ENCODE data around the gene FOXN3. TPM values are rescaled to one million over a fixed set of nuclear protein-coding genes. Genes with fewer than 3 reads are reported as not detected.

FOXN3 gene
- total RNA-seq, 2 donors from 2014 or later: 42.3 to 61.6 TPM

- no peak for TF ChIP-seq CTCF (IDR thresholded peaks at IDR 0.05)
- no peak for TF ChIP-seq POLR2A (IDR thresholded peaks at IDR 0.05)
- no peaks in the 10 kb centered on the region for H3K27me3 ChIP-seq
- no peak for ATAC-seq
- peaks cover 28% of the 10 kb centered on the region for H3K4me1 ChIP-seq
- no peaks in the 10 kb centered on the region for H3K36me3 ChIP-seq (replicated peaks in 1 of 2; ENCODE audit: insufficient read depth in 1 of 2, low read depth in 2 of 2)
- WGBS, 2 donors: 55 to 80% methylated on average over 4 to 13 of the region's 17 CpGs
- H3K4me3 ChIP-seq: no peak overlapping the region
- H3K27ac ChIP-seq: peak overlapping the region in 1 of 4 donors; percentile 45
- peak in 1 of 4 donors; percentile 16 for DNase-seq
- no peaks in the 10 kb centered on the region for H3K9me3 ChIP-seq
- intact Hi-C loops (cut with DNase I): no loop called here
These were observed 11.6 kb upstream of the FOXN3 start for GRCh38 chr14:89428546-89429198.

GRCh38 chr14:89428173-89428523, 11.1 kb upstream of the FOXN3 start:
- no peak for ATAC-seq
- no peak for TF ChIP-seq POLR2A (IDR thresholded peaks at IDR 0.05)
- TF ChIP-seq CTCF (IDR thresholded peaks at IDR 0.05): no peak

GRCh38 chr14:89427426-89428172, 10.6 kb upstream of the FOXN3 start:
- intact Hi-C loops (cut with DNase I): no loop called here

More at GRCh38 chr14:89428173-89428523, 11.1 kb upstream of the FOXN3 start:
- 80 to 84% methylated on average over 2 of the region's 2 CpGs for WGBS, 2 donors
- H3K36me3 ChIP-seq (replicated peaks in 1 of 2; ENCODE audit: insufficient read depth in 1 of 2, low read depth in 2 of 2): no peaks in the 10 kb centered on the region
- H3K27me3 ChIP-seq: no peaks in the 10 kb centered on the region
- intact Hi-C loops (cut with DNase I): no loop called here
- no peaks in the 10 kb centered on the region for H3K9me3 ChIP-seq
- no peak overlapping the region for H3K27ac ChIP-seq
- DNase-seq: no peak
- H3K4me1 ChIP-seq: peaks cover 28% of the 10 kb centered on the region
- H3K4me3 ChIP-seq: no peak overlapping the region

GRCh38 chr14:89425931-89426330, 8.9 kb upstream of the FOXN3 start:
- WGBS, 2 donors: 72 to 86% methylated on average over 6 of the region's 6 CpGs
- DNase-seq: peak in 1 of 4 donors; percentile 47
- Histone ChIP-seq H3K4me1 (peaks cover 24% of the 10 kb centered on the region), H3K9me3 (no peaks in the 10 kb centered on the region), H3K4me3 (no peak overlapping the region), H3K27me3 (no peaks in the 10 kb centered on the region), H3K36me3 (replicated peaks in 1 of 2; ENCODE audit: insufficient read depth in 1 of 2, low read depth in 2 of 2) (no peaks in the 10 kb centered on the region), H3K27ac (no peak overlapping the region)
- no peak for TF ChIP-seq POLR2A (IDR thresholded peaks at IDR 0.05)
- ATAC-seq: no peak
- intact Hi-C loops (cut with DNase I): no loop called here

More at GRCh38 chr14:89427426-89428172, 10.6 kb upstream of the FOXN3 start:
- TF ChIP-seq CTCF (IDR thresholded peaks at IDR 0.05): no peak
- no peak for TF ChIP-seq POLR2A (IDR thresholded peaks at IDR 0.05)
- ATAC-seq: no peak
- no peaks in the 10 kb centered on the region for H3K9me3 ChIP-seq
- WGBS, 2 donors: 86% methylated on average over 11 of the region's 11 CpGs
- no peak overlapping the region for H3K27ac ChIP-seq
- H3K36me3 ChIP-seq (replicated peaks in 1 of 2; ENCODE audit: insufficient read depth in 1 of 2, low read depth in 2 of 2): no peaks in the 10 kb centered on the region
- H3K27me3 ChIP-seq: no peaks in the 10 kb centered on the region
- DNase-seq: no peak
- H3K4me3 ChIP-seq: no peak overlapping the region
- H3K4me1 ChIP-seq: peaks cover 28% of the 10 kb centered on the region

- Histone ChIP-seq H3K27ac (no peak overlapping the region), H3K9me3 (no peaks in the 10 kb centered on the region), H3K4me3 (no peak overlapping the region), H3K36me3 (replicated peaks in 1 of 2; ENCODE audit: insufficient read depth in 1 of 2, low read depth in 2 of 2) (no peaks in the 10 kb centered on the region), H3K4me1 (peaks cover 16% of the 10 kb centered on the region), H3K27me3 (no peaks in the 10 kb centered on the region)
- no peak for DNase-seq
- TF ChIP-seq POLR2A (IDR thresholded peaks at IDR 0.05): no peak
- TF ChIP-seq CTCF (IDR thresholded peaks at IDR 0.05): no peak
- ATAC-seq: no peak
- 91 to 93% methylated on average over 6 of the region's 6 CpGs for WGBS, 2 donors
- intact Hi-C loops (cut with DNase I): no loop called here
These were observed 7.2 kb upstream of the FOXN3 start for GRCh38 chr14:89424241-89424640.
